T47D (cell line): ENCODE data around the gene FADS6.

Source experiments
- DNase-seq, 2 experiments: peaks; one replicate each; pipeline versions ENCODE4 v3.0.0 to v3.0.0-alpha.2; 2011 to 2012; ENCODE audit warnings: low read depth in 1 of 2, low spot score in 1 of 2
- JUND ChIP-seq: IDR thresholded peaks from 2 replicates; pipeline ENCODE4 v1.6.1; 2012; ENCODE audit warnings: low read depth
- in situ Hi-C: cut with HindIII; loops from 2 replicates; pipeline ENCODE4 v1.10.0; 2016; ENCODE audit warnings: low sequenced_read_pairs, low pct_unique_long_range_greater_than_20kb

FADS6 gene

GRCh38 chr17:74892974-74893911 lies at the start of gene FADS6:
TSS of gene FADS6 (minus strand) at chr17:74893633. CDS start at chr17:74893595, 38 bp downstream.
- TF ChIP-seq JUND, result no peak
- in situ Hi-C loops, result no loop called here
- no peak for DNase-seq

GRCh38 chr17:74941128-74941725 lies 47.8 kb upstream of the FADS6 start:
- in situ Hi-C loops, result no loop called here
- no peak for DNase-seq
- TF ChIP-seq JUND, result no peak

- in situ Hi-C loops, result no loop called here
- TF ChIP-seq JUND, result no peak
- no peak for DNase-seq
Observed at GRCh38 chr17:74939534-74939933, 46.1 kb upstream of the FADS6 start.

GRCh38 chr17:74938194-74938950 lies 44.9 kb upstream of the FADS6 start:
- no peak for DNase-seq
- TF ChIP-seq JUND, result no peak
- in situ Hi-C loops, result no loop called here

GRCh38 chr17:74937064-74938051 lies 43.9 kb upstream of the FADS6 start:
- DNase-seq, result peak in 1 of 2 experiments; percentile 42
- TF ChIP-seq JUND, result no peak
- in situ Hi-C loops, result no loop called here

- in situ Hi-C loops, result no loop called here
Observed at GRCh38 chr17:74936470-74936799, 43.0 kb upstream of the FADS6 start.

GRCh38 chr17:74935585-74936469 lies 42.4 kb upstream of the FADS6 start, which contains the start of gene OTOP3:
TSS of gene OTOP3 (plus strand) at chr17:74935898. CDS start at chr17:74935922, 24 bp downstream.
- DNase-seq, result no peak
- in situ Hi-C loops, result no loop called here
- TF ChIP-seq JUND, result no peak

More at GRCh38 chr17:74936470-74936799, 43.0 kb upstream of the FADS6 start:
- no peak for TF ChIP-seq JUND
- no peak for DNase-seq

GRCh38 chr17:74935048-74935447 lies 41.6 kb upstream of the FADS6 start:
- no peak for DNase-seq
- in situ Hi-C loops, result no loop called here
- no peak for TF ChIP-seq JUND

- in situ Hi-C loops, result no loop called here
- no peak for TF ChIP-seq JUND
- DNase-seq, result no peak
Observed at GRCh38 chr17:74930535-74931036, 37.2 kb upstream of the FADS6 start.

GRCh38 chr17:74928786-74929185 lies 35.4 kb upstream of the FADS6 start:
- no peak for DNase-seq
- no peak for TF ChIP-seq JUND
- in situ Hi-C loops, result no loop called here

GRCh38 chr17:74925242-74925641 lies 31.8 kb upstream of the FADS6 start:
- DNase-seq, result no peak
- in situ Hi-C loops, result no loop called here
- no peak for TF ChIP-seq JUND
